H9 (cell line): ENCODE data around the gene FBXW4. TPM values are rescaled to one million over a fixed set of nuclear protein-coding genes. Genes with fewer than 3 reads are reported as not detected.

ENCODE experiments used
- DNase-seq: peaks from one replicate; pipeline ENCODE4 v3.0.0-alpha.2; 2017
- H2AFZ ChIP-seq: one replicate; pipeline ENCODE4 v1.6.1; 2013; ENCODE audit warnings: mild to moderate bottlenecking, low read length, control low read depth, moderate library complexity
- H2AK5ac ChIP-seq: 2 replicates; pipeline ENCODE4 v1.6.1; 2013; ENCODE audit warnings: low read length, control low read depth, mixed read lengths; ENCODE audit not compliant: insufficient read length
- H2BK120ac ChIP-seq: one replicate; pipeline ENCODE4 v1.6.1; 2013; ENCODE audit warnings: low read depth, mild to moderate bottlenecking, low read length, control low read depth, inconsistent platforms; ENCODE audit not compliant: poor library complexity, severe bottlenecking
- H2BK12ac ChIP-seq: 2 replicates; pipeline ENCODE4 v1.6.1; 2013; ENCODE audit warnings: low read length, control low read depth, mixed read lengths, low read depth; ENCODE audit not compliant: insufficient read length
- H2BK15ac ChIP-seq: 2 replicates; pipeline ENCODE4 v1.6.1; 2013; ENCODE audit warnings: low read depth, low read length, control low read depth
- H2BK20ac ChIP-seq: one replicate; pipeline ENCODE4 v1.6.1; 2013; ENCODE audit warnings: low read depth, mild to moderate bottlenecking, low read length, control low read depth, inconsistent platforms; ENCODE audit not compliant: poor library complexity, severe bottlenecking
- H2BK5ac ChIP-seq: 2 replicates; pipeline ENCODE4 v1.6.1; 2013; ENCODE audit warnings: low read length, control low read depth, mixed read lengths; ENCODE audit not compliant: insufficient read length
- H3K14ac ChIP-seq: 2 replicates; pipeline ENCODE4 v1.6.1; 2013; ENCODE audit warnings: low read length, control low read depth; ENCODE audit not compliant: insufficient read depth
- H3K18ac ChIP-seq: 2 replicates; pipeline ENCODE4 v1.6.1; 2013; ENCODE audit warnings: low read depth, mild to moderate bottlenecking, mixed read lengths, low read length, control low read depth; ENCODE audit not compliant: insufficient read length
- H3K23ac ChIP-seq: 2 replicates; pipeline ENCODE4 v1.6.1; 2013; ENCODE audit warnings: low read length, control low read depth, mixed read lengths, low read depth; ENCODE audit not compliant: insufficient read length
- H3K23me2 ChIP-seq: 2 replicates; pipeline ENCODE4 v1.6.1; 2013; ENCODE audit warnings: low read depth, mild to moderate bottlenecking, mixed read lengths, low read length, control low read depth; ENCODE audit not compliant: insufficient read length, poor library complexity, severe bottlenecking
- H3K27ac ChIP-seq: 2 replicates; pipeline ENCODE4 v1.5.1; 2013; ENCODE audit warnings: low read length, control low read depth, mixed read lengths, low read depth; ENCODE audit not compliant: insufficient read length
- H3K27me3 ChIP-seq: 2 replicates; pipeline ENCODE4 v1.6.1; 2013; ENCODE audit warnings: low read length, control low read depth, inconsistent platforms; ENCODE audit not compliant: insufficient read depth
- H3K4ac ChIP-seq: 2 replicates; pipeline ENCODE4 v1.6.1; 2013; ENCODE audit warnings: low read depth, mild to moderate bottlenecking, control low read depth, inconsistent platforms, low read length, moderate library complexity
- H3K4me1 ChIP-seq: 2 replicates; pipeline ENCODE4 v1.6.1; 2013; ENCODE audit warnings: low read length, control low read depth, inconsistent platforms; ENCODE audit not compliant: insufficient read depth
- H3K4me2 ChIP-seq: 2 replicates; pipeline ENCODE4 v1.6.1; 2013; ENCODE audit warnings: low read length, control low read depth, mixed read lengths; ENCODE audit not compliant: insufficient read length, insufficient read depth
- H3K56ac ChIP-seq: 2 replicates; pipeline ENCODE4 v1.6.1; 2013; ENCODE audit warnings: low read depth, mild to moderate bottlenecking, mixed read lengths, low read length, control low read depth; ENCODE audit not compliant: insufficient read length
- H3K79me1 ChIP-seq: 2 replicates; pipeline ENCODE4 v1.6.1; 2013; ENCODE audit warnings: low read depth, mild to moderate bottlenecking, moderate library complexity, low read length, control low read depth, inconsistent platforms; ENCODE audit not compliant: insufficient read depth, poor library complexity, severe bottlenecking
- H3K79me2 ChIP-seq: 2 replicates; pipeline ENCODE4 v1.6.1; 2013; ENCODE audit warnings: low read length, control low read depth, inconsistent platforms; ENCODE audit not compliant: insufficient read depth
- H3K9ac ChIP-seq: 2 replicates; pipeline ENCODE4 v1.6.1; 2013; ENCODE audit warnings: low read length, control low read depth, mixed read lengths; ENCODE audit not compliant: insufficient read length; ENCODE audit errors: extremely low read depth
- H3K9me3 ChIP-seq: one replicate; pipeline ENCODE4 v1.6.1; 2013; ENCODE audit warnings: low read depth, low read length, inconsistent platforms; ENCODE audit not compliant: control insufficient read depth
- H3T11ph ChIP-seq: one replicate; pipeline ENCODE4 v1.6.1; 2013; ENCODE audit warnings: mild to moderate bottlenecking, low read length, control low read depth, inconsistent platforms
- H4K20me1 ChIP-seq: one replicate; pipeline ENCODE4 v1.6.1; 2013; ENCODE audit not compliant: control insufficient read depth, insufficient read length, insufficient read depth
- H4K5ac ChIP-seq: 2 replicates; pipeline ENCODE4 v1.6.1; 2013; ENCODE audit warnings: low read depth, mild to moderate bottlenecking, mixed read lengths, low read length, control low read depth; ENCODE audit not compliant: insufficient read length
- H4K8ac ChIP-seq: replicated peaks from 2 replicates; pipeline ENCODE4 v1.6.1; 2013; ENCODE audit warnings: low read length, control low read depth, mixed read lengths, low read depth; ENCODE audit not compliant: insufficient read length
- H4K91ac ChIP-seq: 2 replicates; pipeline ENCODE4 v1.6.1; 2013; ENCODE audit warnings: low read depth, mild to moderate bottlenecking, moderate library complexity, mixed read lengths, low read length, control low read depth; ENCODE audit not compliant: insufficient read length
- H3K27ac Mint-ChIP-seq, 3 experiments: 2 replicates in 2 of 3; 3 replicates in 1 of 3; pipeline ENCODE4 v1.8.0; 2020 to 2021; ENCODE audit warnings: mixed read lengths in 3 of 3, mild to moderate bottlenecking in 1 of 3, moderate library complexity in 1 of 3
- H3K27me3 Mint-ChIP-seq: 2 replicates; pipeline ENCODE4 v1.8.0; 2021; ENCODE audit warnings: low read depth, mild to moderate bottlenecking, moderate library complexity, mixed read lengths
- H3K36me3 Mint-ChIP-seq, 3 experiments: 2 replicates in 2 of 3; 3 replicates in 1 of 3; pipeline ENCODE4 v1.8.0; 2020 to 2021; ENCODE audit warnings: low read depth in 3 of 3, mixed read lengths in 3 of 3; ENCODE audit not compliant: insufficient read depth in 1 of 3
- H3K4me1 Mint-ChIP-seq, 2 experiments: 2 replicates each; pipeline ENCODE4 v1.8.0; 2020; ENCODE audit warnings: mixed read lengths in 2 of 2
- H3K4me3 Mint-ChIP-seq, 2 experiments: 2 replicates in 1 of 2; 3 replicates in 1 of 2; pipeline ENCODE4 v1.8.0; 2020 to 2021; ENCODE audit warnings: mild to moderate bottlenecking in 2 of 2, mixed read lengths in 2 of 2, moderate library complexity in 1 of 2
- H3K9me3 Mint-ChIP-seq, 2 experiments: 2 replicates in 1 of 2; 3 replicates in 1 of 2; pipeline ENCODE4 v1.8.0; 2020; ENCODE audit warnings: mild to moderate bottlenecking in 2 of 2, mixed read lengths in 2 of 2, moderate library complexity in 1 of 2
- WGBS: extraction: QIAGEN DNeasy Blood & Tissue Kit; methylation state at CpG from one replicate; pipeline ENCODE4 v1.1.7; 2013; ENCODE audit warnings: missing lambda C conversion rate, low lambda C conversion rate, mixed read lengths; ENCODE audit not compliant: insufficient read length; ENCODE audit errors: extremely low coverage; 5-methylcytosine and 5-hydroxymethylcytosine counted together
- total RNA-seq: library from RNA; stranded (reverse); gene quantifications from 2 replicates; pipeline ENCODE4 v1.2.1, GENCODE V29; 2021
- TF ChIP-seq, protein P1 (sequence below): fragments of 200-600 bp; sonication (generic); conservative IDR thresholded peaks from 3 replicates; pipeline ENCODE4 v1.8.0; 2021; ENCODE audit warnings: antibody characterized with exemption, mild to moderate bottlenecking

Gene FBXW4
- total RNA-seq, 1 experiment from 2014 or later, result 41.6 TPM

DNA sequence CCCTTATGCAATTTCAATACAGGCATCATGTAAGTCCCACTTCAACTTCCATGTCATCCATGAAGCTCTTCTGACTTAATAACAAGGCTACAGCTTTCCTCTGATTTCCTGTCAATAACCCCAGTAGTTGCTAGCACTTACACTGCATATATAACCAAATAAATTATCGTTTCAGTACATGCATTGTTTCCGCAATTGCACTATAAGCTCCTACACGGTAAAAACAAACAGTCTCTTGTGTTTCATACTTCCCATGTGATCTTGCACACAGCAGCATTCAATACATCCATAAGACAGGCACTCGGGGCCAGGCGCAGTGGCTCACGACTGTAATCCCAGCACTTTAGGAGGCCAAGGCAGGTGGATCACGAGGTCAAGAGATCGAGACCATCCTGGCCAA, 41.4 kb downstream of the FBXW4 start:
- whole genome bisulfite sequencing, result no CpG with 5 or more reads among the region's 8 CpGs
- peaks cover 13 to 16% of the 10 kb centered on the region in 2 experiments for H3K4me1 Mint-ChIP-seq
- DNase-seq, result no peak
- Histone ChIP-seq H2BK12ac (no peak overlapping the region), H2BK20ac (no peak overlapping the region), H4K8ac (no peak overlapping the region), H2AK5ac (no peak overlapping the region), H3K9me3 (no peaks in the 10 kb centered on the region), H3K4ac (no peak overlapping the region), H3K27ac (no peak overlapping the region), H2AFZ (no peak overlapping the region), H3K4me1 (no peaks in the 10 kb centered on the region), H4K5ac (no peak overlapping the region), H2BK120ac (no peak overlapping the region), H3K23ac (no peak overlapping the region), H2BK5ac (no peak overlapping the region), H3K27me3 (no peaks in the 10 kb centered on the region), H3K9ac (no peak overlapping the region), H3K18ac (no peak overlapping the region), H2BK15ac (no peak overlapping the region), H3K14ac (no peak overlapping the region), H3K23me2 (no peaks in the 10 kb centered on the region), H3K56ac (no peak overlapping the region), H4K20me1 (no peaks in the 10 kb centered on the region), H3K4me2 (no peak overlapping the region), H3K79me1 (no peaks in the 10 kb centered on the region), H3T11ph (no peak overlapping the region), H4K91ac (no peak overlapping the region), H3K79me2 (no peaks in the 10 kb centered on the region)
- no peaks in the 10 kb centered on the region for H3K27me3 Mint-ChIP-seq
- peaks cover 2 to 20% (median 16%) of the 10 kb centered on the region in 3 experiments; a peak in 6 of 7 replicates for H3K36me3 Mint-ChIP-seq
- TF ChIP-seq, protein P1, sequence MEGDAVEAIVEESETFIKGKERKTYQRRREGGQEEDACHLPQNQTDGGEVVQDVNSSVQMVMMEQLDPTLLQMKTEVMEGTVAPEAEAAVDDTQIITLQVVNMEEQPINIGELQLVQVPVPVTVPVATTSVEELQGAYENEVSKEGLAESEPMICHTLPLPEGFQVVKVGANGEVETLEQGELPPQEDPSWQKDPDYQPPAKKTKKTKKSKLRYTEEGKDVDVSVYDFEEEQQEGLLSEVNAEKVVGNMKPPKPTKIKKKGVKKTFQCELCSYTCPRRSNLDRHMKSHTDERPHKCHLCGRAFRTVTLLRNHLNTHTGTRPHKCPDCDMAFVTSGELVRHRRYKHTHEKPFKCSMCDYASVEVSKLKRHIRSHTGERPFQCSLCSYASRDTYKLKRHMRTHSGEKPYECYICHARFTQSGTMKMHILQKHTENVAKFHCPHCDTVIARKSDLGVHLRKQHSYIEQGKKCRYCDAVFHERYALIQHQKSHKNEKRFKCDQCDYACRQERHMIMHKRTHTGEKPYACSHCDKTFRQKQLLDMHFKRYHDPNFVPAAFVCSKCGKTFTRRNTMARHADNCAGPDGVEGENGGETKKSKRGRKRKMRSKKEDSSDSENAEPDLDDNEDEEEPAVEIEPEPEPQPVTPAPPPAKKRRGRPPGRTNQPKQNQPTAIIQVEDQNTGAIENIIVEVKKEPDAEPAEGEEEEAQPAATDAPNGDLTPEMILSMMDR, result no peak
- H3K9me3 Mint-ChIP-seq, result no peaks in the 10 kb centered on the region
- no peak overlapping the region for H3K27ac Mint-ChIP-seq
- no peak overlapping the region for H3K4me3 Mint-ChIP-seq
